GM20000 (cell line): ENCODE results near the gene ALKBH3.

ENCODE experiments used
- DNase-seq: peaks from one replicate; pipeline ENCODE4 v3.0.0; 2012; ENCODE audit warnings: low spot score
- CTCF ChIP-seq: IDR thresholded peaks from 2 replicates; pipeline ENCODE4 v1.5.1; 2012; ENCODE audit warnings: mild to moderate bottlenecking, control low read depth; ENCODE audit errors: extremely low read depth, missing control alignments

ALKBH3 gene

DNA sequence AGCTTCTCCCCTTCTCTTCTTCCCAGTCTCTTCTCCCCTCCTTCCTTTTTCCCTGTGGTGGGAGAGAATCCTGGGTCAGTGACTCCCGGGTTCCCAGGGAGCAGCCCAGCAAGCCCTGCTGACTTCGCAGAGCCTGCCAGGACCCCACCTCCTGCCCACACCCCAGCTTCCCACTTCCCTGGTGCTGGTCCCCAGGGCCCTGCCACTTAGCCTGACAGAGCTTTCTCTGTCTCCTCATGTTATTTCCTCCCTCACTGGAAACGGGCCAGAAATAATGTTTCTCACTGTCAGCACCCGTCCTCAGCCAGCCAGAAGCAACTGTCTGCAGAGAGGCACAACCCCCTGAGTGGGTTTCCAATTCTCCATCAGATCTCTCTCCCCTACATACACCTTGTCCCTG, 88.9 kb downstream of the ALKBH3 start:
- TF ChIP-seq CTCF, result no peak
- DNase-seq, result no peak
